GM10847 (cell line): Measurements from ENCODE around the gene CUTA.

Experiments
- POLR2A ChIP-seq: IDR thresholded peaks from 2 replicates; pipeline ENCODE4 v1.6.1; 2011; ENCODE audit not compliant: insufficient read length; ENCODE audit errors: extremely low read depth

Gene CUTA

DNA sequence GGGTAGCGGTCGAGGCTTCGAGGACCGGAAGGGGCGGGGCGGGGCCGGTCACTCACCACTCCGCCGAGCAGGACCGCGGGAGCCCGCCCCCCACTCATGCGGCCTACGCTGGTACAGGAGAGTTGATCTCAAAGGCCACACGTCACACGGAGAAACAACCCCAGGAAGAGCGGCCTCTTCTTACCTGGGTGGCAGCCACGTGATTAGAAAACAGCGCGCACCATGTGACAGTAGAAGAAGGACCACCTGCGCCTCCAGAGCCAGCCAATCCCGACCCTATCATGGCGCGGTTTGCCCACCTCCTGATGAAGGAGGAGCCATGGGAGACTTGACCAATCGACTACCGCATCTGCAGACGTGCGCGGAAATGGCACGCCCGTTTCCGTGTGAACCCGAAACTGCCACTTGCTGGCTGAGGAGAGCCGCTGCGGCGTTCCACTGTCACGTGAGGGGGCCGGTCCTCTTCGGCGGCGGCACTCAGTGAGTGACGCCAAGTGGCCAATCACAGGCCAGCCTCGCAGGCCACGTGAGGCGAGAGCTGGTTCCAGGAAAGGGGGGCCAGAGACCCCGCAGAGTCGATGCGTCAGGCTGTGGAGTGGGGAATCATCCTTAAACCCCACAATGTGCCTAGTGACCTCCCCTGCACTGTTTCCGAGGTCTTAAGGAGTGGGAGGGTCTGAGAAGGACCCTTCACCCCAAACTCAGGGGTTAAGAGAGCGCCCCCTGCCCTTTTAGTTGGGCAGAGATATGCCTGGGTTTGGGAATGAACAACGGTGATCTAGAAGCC, at the start of gene CUTA:
TSS of gene CUTA (minus strand) at position 205 of the 787 bp plus-strand sequence. CDS start at position 98, 107 bp downstream.
- TF ChIP-seq POLR2A = peak; percentile 52

DNA sequence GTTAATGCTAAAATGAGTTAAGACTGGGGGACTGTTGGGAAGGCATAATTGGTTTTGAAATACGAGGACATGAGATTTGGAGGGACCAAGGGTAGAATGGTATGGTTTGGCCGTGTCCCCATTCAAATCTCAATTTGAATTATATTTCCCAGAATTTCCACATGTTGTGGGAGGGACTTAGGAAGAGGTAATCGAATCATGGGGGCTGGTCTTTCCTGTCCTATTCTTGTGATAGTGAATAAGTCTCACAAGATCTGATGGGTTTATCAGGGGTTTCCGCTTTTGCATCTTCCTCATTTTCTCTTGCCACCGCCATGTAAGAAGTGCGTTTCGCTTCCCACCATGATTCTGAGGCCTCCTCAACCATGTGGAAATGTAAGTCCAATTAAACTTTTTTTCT, 49.2 kb upstream of the CUTA start:
- no peak for TF ChIP-seq POLR2A

DNA sequence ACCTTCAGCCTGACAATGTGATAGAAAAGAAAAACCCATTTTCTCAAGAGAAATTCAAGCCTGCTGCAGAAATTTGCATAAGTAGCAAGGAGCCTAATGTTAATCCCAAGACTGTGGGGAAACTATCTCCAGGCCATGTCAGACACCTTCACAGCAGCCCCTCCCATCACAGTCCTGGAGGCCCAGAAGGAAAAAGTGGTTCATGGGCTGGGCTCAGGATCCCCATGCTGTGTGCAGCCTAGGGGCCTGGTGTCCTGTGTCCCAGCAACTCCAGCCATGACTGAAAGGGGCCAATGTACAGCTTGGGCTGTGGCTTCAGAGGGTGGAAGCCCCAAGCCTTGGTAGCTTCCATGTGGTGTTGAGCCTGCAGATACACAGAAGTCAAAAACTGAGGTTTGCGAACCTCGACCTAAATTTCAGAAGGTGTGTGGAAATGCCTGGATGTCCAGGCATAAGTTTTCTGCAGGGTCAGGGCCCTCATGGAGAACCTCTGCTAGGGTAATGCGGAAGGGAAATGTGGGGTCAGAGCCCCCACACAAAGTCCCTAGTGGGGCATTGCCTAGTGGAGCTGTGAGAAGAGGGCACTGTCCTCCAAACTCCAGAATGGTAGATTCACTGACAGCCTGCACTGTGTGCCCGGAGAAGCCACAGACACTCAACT, 48.3 kb upstream of the CUTA start:
- TF ChIP-seq POLR2A = no peak

- no peak for TF ChIP-seq POLR2A
These were observed 41.3 kb upstream of the CUTA start for GRCh38 chr6:33459226-33459625.

DNA sequence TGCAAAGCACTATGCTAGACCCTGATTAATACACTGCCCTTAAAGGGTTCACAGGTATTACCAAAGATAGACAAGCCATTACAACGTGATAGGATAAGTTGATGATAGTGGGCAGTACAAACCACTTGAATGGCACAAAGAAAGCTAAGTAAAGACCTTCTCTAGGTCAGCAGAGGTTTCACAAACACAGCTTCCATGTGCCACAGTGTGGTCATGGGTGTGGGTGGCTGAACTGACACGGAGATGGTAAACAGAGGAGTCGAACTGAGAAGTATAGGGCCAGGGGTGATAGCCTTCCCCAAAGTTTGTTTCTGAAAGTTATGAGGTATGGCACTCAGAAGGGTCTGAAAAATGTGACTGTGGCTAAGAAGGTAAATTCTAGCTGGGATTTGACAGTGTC, 40.8 kb upstream of the CUTA start:
- no peak for TF ChIP-seq POLR2A

DNA sequence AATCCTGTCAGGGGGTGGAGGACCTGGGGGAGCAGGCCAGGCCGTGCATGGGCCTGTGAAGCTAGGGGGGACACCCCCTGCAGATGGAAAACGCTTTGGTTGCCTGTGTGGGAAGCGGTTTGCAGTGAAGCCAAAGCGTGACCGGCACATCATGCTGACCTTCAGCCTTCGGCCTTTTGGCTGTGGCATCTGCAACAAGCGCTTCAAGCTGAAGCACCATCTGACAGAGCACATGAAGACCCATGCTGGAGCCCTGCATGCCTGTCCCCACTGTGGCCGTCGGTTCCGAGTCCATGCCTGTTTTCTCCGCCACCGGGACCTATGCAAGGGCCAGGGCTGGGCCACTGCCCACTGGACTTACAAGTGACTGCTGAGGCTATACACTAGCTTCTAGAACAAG, 38.2 kb upstream of the CUTA start:
- TF ChIP-seq POLR2A = no peak

GRCh38 chr6:33455051-33455450, 37.1 kb upstream of the CUTA start:
- TF ChIP-seq POLR2A = no peak

DNA sequence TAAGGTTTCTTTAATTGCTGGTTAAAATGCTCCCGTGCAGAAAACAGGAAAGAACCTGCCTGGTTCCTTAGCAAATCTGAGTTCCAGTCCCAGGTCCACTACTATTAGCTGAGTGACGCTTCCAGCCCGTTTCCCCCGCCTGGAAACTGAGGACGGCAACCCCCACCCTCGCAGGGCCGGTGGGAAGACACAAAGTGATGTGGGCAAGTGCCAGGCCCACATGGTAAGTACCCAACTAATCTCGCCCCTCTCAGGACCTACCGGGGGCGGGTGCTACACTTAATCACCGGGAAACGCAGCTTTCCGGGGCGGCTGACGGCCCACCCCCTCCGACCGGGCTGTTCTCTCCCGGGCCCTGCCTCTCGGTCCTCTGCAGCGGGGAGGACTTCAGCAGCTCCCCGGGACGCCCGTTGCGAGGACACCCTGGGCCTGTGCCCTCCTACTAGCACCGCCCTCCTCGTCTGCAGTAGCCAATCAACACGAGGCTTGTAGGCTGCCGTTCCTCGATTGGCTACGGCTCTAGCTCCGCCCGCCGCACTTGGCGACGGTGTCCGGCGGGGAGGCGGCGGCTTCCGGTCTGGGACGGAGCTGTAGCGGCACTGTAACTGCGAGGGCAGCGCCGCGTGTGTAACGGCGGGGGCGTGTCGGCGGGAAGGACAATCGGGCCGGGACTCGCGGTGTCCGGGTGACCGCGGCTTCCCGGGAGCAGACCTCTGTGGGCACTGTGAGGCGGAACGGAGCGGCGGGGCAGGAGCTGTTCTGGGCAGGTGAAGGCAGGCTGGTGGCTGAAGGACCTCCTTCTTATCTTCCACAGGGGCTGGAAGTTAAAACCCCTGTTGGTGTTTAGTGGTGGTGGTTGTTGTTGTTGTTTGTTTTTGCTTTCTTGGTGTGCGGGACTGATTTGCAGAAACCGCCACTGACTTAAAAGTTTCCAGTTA, 36.4 kb upstream of the CUTA start, which contains the start of gene ZBTB9:
TSS of gene ZBTB9 (plus strand) at position 568 of the 938 bp plus-strand sequence. CDS start 525 bp downstream, outside the sequence.
- TF ChIP-seq POLR2A = peak; percentile 85

DNA sequence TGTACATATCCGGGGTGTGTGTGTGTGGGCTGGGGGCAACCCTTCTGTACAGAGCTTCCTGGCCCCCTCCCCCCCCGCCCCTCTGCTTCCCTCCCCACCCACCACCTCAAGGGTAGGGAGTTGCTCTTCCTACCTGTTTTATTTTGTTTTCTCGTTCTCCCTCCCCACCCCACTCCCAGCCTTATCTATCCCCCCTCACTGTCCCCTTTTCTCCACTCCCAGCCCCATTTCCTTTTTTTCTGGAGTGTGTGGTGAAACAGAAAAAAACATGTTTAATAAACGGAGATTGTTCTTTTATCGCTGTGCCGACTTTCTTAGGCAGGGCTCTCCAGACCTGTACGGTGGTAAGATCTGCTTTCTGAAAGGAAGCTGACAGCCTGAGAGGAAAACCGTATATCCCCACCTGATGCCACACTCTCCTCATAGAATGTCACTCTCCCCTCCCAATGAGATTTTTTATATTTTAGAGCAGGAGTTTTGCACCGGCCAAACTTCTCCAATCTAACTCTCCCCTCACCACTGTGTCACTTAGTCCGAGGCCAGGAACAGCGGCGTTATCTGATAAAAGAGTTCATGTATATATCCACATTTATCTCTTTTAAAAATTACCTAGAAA, 35.6 kb upstream of the CUTA start:
- TF ChIP-seq POLR2A = no peak

DNA sequence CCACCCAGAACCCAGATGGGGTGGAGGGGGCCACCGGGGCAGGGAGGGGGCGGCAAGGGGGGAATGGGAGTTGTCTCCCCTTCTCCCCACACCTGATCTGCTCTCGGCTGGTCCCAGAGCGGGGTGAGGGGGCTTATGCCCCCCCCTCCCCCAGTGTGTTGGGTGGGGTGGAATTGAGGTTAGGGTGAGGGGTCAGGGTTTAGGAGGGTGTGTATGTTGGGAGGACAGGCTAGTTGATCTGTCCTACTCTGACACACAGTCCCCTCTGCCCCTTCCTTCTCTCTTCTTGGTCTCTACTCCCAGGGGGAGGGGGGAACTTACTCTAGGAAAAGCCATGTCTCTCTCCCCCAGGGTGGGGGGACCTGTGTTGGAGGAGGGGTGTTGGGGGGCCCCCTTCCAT, 34.6 kb upstream of the CUTA start:
- no peak for TF ChIP-seq POLR2A

DNA sequence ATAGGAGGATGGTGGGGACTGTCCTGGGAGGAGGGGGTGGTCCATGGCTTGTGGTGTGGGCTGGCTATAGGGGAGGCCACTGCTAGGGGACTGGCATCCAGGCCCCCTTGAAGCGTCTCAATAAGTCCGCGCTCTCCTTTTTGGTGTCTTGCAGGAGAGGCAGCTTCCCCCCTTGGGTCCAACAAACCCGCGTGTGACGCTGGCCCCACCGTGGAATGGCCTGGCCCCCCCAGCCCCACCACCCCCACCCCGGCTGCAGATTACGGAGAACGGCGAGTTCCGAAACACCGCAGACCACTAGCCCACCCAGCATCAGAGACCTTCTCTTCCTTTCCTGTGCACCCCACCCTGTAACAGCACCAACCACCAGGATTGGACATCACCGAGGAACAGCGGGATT, 33.7 kb upstream of the CUTA start:
- no peak for TF ChIP-seq POLR2A

GRCh38 chr6:33450434-33450833, 32.5 kb upstream of the CUTA start:
- no peak for TF ChIP-seq POLR2A

DNA sequence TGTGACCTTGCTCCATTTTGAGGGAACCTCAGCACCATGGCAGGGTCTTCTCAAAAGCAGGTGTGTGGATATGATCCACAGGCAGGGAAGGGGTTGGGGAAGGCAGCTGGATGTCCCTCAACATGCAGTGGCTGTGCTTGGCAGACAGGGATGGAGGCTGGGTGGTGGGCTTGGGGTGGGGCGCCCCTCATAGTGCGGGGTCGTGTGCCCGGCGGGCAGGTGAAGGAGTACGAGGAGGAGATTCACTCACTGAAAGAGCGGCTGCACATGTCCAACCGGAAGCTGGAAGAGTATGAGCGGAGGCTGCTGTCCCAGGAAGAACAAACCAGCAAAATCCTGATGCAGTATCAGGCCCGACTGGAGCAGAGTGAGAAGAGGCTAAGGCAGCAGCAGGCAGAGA, 28.4 kb upstream of the CUTA start:
- TF ChIP-seq POLR2A = no peak

GRCh38 chr6:33445119-33445603, 27.3 kb upstream of the CUTA start:
- TF ChIP-seq POLR2A = no peak
